GM19328 (cell line): Measurements from ENCODE around the gene GALNT10.

ENCODE experiments used
- ATAC-seq: cut with Tn5 transposase; IDR thresholded peaks from one replicate; pipeline ENCODE4 v1.9.1; 2021; ENCODE audit warnings: mild to moderate bottlenecking, moderate library complexity; ENCODE audit not compliant: unreplicated experiment

The GALNT10 gene

DNA sequence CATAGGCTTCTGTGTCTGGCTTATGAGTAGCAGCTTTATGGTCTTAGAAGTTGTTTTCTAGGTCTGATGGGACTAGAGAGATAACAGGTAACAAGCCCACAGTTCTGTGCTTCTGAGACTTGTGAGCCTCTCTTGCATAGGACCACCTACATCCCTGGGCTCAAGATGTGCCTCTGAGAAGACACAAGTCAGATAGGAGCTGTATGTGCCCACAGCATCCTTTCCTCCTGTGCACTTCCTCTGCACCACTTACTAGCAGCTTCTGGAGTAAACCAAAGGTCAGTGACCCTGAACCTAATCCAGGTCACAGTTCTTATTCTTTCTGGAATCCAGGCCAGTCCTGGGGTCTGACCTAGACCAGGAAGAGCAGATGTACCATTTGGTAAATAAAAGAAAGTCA is 40.0 kb downstream of the GALNT10 start:
- ATAC-seq, result no peak

- no peak for ATAC-seq
Observed at GRCh38 chr5:154234551-154234950, 44.0 kb downstream of the GALNT10 start.

GRCh38 chr5:154236011-154236410 is 45.5 kb downstream of the GALNT10 start:
- ATAC-seq, result no peak

DNA sequence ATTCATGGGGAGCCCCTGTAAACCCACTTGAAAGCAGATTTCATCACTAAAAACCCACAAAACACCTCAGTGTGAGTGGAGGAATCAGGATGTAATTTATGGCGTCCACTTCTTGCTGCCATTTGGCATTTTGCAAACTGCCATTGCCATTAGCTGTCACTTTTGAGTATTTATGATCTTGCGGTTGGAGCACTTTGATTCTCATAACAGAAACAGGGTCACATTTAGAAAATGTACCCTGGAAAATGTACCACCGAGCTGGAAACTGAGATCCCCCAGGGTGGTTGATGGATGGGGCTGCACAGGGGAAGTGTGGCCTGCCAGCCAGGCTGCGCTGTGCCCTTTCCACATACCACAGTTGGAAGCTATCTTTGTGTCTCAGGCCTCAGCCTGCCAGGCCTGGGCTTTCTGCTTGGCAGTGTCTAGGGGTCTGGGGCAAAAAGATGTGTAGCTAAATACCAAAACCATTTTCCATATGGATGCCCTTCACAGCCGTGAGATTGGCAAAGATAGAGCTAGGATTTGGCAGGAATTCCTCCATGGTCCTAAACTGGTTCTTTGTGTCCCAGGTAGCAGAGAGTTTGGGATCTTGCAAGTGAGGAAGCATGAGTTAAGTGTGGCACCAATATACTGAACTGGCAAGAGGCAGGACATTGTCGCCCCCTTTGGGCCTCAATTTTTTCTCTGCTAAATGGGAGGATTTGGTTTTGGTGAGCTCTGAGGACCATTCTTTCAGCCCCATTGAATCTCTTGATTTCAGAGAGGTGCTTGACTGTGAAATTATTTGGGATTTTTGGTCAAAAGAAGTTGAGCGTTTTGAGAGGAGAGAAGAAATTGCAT is 46.2 kb downstream of the GALNT10 start:
- ATAC-seq, result no peak

DNA sequence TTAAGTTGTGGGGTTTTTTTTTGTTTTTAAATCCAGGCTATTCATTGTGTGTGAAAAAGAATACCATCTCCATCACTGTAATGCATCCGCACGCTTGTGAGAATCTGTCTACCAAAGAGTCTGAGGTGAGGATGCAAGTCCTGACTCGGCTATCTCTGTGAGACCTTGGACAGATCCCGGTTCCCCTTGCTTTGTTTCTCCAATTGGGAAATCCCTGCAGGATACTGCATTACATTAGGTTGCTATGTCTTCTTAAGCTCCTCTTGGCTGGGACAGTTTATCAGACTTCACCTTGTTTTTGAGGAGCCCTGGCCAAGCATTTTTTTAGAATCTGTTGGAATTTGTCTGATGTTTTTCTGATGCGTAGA is 46.8 kb downstream of the GALNT10 start:
- ATAC-seq, result no peak

DNA sequence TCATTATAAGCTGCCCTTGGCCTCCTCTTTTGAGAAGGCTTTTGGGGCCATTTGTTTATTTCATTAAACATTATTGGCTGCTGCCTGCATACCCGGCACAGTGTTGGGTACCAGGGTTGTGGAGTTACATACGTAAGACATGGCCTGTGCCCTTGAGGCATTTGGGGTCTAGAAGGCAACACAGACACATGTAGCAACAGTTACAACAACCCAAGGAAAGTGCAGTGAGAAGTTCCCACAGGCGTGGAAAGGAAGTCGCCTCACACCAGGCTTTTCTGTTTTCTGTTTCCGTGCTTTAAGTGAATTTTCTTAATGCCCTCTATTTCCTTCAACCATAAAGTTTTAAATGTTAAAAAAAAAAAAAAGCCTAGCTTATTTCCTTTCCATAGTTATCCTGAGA is 47.4 kb downstream of the GALNT10 start:
- no peak for ATAC-seq

GRCh38 chr5:154238776-154239481 is 48.4 kb downstream of the GALNT10 start:
- ATAC-seq, result no peak

DNA sequence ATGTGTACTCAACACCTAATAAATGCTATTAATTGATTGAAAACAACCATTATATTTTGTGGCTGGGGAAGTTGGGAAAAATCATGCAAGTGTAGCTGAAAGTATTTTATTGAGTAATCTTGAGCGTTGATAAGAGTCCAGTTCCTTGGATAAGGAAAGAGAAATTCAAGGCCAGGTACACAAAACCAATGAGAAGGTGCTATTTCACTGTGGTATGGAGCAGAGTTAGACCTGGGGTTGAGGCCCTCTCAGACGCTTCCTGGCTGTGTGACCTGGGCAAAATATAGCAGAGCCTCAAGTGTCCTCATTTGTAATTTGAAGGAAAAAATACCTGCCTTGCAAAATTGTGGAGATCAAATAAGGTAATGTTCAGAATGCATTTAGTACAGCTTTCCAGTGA is 50.1 kb downstream of the GALNT10 start:
- ATAC-seq, result no peak

- ATAC-seq, result no peak
Observed at GRCh38 chr5:154241021-154241420, 50.5 kb downstream of the GALNT10 start.

GRCh38 chr5:154242442-154242841 is 51.9 kb downstream of the GALNT10 start:
- no peak for ATAC-seq

- ATAC-seq, result no peak
Observed at GRCh38 chr5:154242964-154243376, 52.4 kb downstream of the GALNT10 start.

DNA sequence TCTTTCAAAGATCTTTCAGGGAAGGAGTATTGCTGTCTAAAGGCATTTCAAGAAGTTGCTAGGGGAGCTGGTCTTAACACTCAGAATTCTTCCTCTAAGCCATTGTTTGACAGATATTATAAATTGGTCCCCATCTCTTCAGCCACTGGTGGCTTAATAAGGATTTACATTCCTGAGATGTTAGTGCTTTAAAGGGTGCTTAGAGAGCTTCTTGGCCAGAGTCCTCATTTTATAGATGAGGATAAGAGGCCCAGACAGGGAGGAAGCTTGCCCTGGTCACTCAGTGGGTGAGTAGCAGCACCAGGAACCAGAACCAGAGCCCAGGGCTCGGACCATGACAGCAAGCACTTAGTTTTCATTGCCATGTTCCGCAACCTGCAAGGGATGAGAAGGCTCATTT is 53.2 kb downstream of the GALNT10 start:
- no peak for ATAC-seq

DNA sequence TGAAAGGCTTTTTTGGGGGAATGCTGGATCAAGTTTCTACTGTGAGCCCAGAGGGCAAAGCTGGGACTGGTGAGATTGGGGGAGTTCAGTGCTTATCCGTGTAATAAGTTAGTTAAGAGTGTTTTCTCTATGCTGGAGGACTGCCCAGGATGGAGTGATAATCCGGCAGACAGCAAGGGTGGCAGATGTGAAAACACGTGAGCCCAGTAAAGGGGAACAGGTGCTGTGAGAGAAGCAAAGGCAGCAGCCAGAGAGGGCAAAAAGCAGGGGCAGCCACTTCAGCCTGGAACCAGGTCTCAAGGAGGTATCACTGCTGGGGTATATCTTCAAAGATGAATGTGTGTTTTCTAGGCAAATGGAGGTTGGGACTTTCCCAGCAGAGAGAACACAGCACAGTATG is 53.9 kb downstream of the GALNT10 start:
- ATAC-seq, result no peak

DNA sequence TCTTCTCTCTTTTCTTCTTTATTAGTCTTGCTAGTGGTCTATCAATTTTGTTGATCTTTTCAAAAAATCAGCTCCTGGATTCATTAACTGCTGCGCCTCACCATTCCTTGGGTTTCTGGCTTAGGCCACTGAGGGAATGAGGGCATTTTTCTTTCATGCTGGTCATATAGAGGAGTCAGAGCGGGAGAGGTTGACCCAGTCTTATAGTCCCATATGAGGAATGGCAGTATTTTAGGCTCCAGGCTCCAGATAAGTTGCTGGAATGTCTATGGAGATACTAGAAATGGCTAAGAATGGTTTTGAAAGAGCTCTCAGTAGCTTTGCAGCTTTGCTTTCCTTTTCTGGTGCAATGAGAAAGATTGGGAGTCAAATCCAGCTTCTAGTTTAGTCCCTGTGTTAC is 58.2 kb downstream of the GALNT10 start:
- ATAC-seq, result no peak

GRCh38 chr5:154249826-154250225 is 59.3 kb downstream of the GALNT10 start:
- no peak for ATAC-seq

- no peak for ATAC-seq
Observed at GRCh38 chr5:154251529-154251928, 61.0 kb downstream of the GALNT10 start.

DNA sequence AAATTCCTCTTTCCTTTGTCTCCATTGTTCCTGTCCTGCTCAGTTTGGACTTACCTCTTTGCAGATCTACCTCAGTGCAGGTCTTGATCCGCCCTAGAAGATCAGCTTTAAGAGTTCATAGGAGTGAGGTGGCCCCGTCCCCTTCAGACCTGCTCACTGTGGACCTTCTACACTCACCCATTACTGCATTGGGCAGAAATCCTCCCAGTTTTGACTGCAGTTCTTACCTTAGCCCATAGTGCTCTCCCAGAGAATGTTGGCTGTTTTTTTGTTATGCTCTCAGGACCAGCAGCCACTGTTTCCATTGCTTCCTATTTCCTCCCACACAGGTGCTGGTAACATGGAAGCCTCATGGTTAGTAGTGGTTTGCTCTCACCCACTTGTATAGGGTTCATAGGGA is 63.3 kb downstream of the GALNT10 start:
- no peak for ATAC-seq

- no peak for ATAC-seq
Observed at GRCh38 chr5:154254896-154255295, 64.4 kb downstream of the GALNT10 start.

- no peak for ATAC-seq
Observed at GRCh38 chr5:154257046-154257445, 66.5 kb downstream of the GALNT10 start.

DNA sequence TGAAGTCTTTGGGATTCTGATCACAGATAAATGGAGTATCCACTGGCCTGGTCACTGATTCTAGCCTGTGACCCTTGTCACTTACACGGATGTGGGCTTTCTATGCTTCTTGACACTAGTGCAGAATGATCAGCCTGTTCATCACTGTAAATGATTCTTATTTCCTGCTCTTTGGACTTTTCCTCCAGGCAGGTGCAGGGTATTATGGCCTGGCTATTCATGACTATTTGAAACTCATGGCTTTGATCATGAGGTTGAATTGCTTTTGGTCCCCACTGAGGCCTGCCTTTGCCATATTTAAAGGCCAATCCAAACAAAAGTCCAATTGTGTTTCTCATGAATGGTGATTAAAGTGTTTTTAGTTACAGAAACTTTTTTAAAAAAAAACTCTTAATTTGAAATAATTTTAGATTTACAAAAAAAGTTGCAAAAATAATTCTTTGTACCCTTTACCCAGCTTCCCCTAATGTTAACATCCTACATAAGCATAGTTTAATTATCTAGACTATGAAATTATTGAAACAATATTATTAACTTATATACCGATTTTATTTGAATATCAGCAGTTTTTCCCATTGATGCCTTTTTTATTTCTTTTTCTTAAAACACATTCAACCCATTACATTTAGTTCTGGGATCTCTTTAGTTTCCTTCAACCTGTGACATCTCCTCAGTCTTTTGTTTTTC is 68.1 kb downstream of the GALNT10 start:
- ATAC-seq, result no peak

DNA sequence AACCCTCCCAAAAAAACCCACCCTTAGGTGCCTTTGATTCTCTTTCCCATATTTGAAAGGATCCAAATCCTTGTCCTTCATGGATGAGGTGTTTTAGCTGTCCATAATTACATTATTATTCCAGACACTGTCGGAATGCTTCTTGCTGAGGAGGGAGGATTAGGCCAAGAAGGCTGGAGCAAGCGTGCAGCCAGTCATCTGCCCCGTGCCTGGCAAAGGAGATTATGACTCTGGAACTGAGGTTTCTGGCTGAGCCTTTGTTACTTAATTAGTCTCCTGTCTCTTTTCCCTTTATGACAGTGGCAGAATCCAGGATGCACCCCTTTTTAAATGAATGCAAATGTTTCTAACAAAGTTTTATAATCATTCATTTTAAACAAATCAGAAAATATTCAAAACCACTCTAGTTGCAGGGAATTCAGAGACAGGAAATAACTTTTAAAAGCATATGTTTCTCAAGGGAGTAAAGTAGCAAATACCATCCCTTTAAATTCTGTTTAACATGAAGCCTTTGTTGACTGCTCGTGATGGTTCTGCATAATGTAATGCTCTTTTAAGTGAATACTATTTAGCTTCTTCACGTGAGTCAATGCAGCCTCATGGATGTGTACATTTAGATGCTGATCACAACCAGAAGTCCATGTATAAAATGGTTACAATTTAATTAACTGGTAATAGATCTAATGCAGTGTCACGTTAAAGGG is 69.8 kb downstream of the GALNT10 start:
- no peak for ATAC-seq
